Liver (tissue), 3 donors: ENCODE results near the gene FPR3.

Experiments
- FOXA1 ChIP-seq: IDR thresholded peaks from 2 replicates; pipeline ENCODE4 v1.6.1; 2016; ENCODE audit warnings: antibody characterized with exemption
- FOXA2 ChIP-seq: IDR thresholded peaks from 2 replicates; pipeline ENCODE4 v1.6.1; 2016; ENCODE audit warnings: antibody characterized with exemption
- GABPA ChIP-seq, 2 donors: IDR thresholded peaks in 1 of 2; conservative IDR thresholded peaks in 1 of 2; 2 replicates each; pipeline ENCODE4 v1.6.1; 2016; ENCODE audit warnings: antibody characterized with exemption in 2 of 2, mild to moderate bottlenecking in 1 of 2, moderate library complexity in 1 of 2
- HNF4G ChIP-seq: IDR thresholded peaks from 2 replicates; pipeline ENCODE4 v1.6.1; 2016; ENCODE audit warnings: antibody characterized with exemption
- JUND ChIP-seq, 2 donors: IDR thresholded peaks; 2 replicates each; pipeline ENCODE4 v1.6.1; 2016; ENCODE audit warnings: antibody characterized with exemption in 2 of 2
- MAX ChIP-seq: IDR thresholded peaks from 2 replicates; pipeline ENCODE4 v1.6.1; 2016; ENCODE audit warnings: antibody characterized with exemption
- RAD21 ChIP-seq, 2 donors: IDR thresholded peaks; 2 replicates each; pipeline ENCODE4 v1.6.1; 2016; ENCODE audit warnings: antibody characterized with exemption in 2 of 2, mild to moderate bottlenecking in 2 of 2
- TAF1 ChIP-seq: conservative IDR thresholded peaks from 2 replicates; pipeline ENCODE4 v1.6.1; 2016; ENCODE audit warnings: antibody characterized with exemption, mild to moderate bottlenecking
- YY1 ChIP-seq: IDR thresholded peaks from 2 replicates; pipeline ENCODE4 v1.6.1; 2016; ENCODE audit warnings: antibody characterized with exemption, mild to moderate bottlenecking
- TF ChIP-seq, protein P1 (sequence below): fragments of 150-350 bp; IDR thresholded peaks from 2 replicates; pipeline ENCODE4 v1.5.1; 2017; ENCODE audit warnings: improper control_type of control experiment, low read depth, low read length; ENCODE audit not compliant: missing input control
- TF ChIP-seq, protein P2 (sequence below): IDR thresholded peaks from 2 replicates; pipeline ENCODE4 v1.6.1; 2016; ENCODE audit warnings: antibody characterized with exemption, mild to moderate bottlenecking
- TF ChIP-seq, protein P3 (sequence below): IDR thresholded peaks from 2 replicates; pipeline ENCODE4 v1.6.1; 2016; ENCODE audit warnings: antibody characterized with exemption
- donor health status: healthy.
- donor health status: healthy.

DNA sequence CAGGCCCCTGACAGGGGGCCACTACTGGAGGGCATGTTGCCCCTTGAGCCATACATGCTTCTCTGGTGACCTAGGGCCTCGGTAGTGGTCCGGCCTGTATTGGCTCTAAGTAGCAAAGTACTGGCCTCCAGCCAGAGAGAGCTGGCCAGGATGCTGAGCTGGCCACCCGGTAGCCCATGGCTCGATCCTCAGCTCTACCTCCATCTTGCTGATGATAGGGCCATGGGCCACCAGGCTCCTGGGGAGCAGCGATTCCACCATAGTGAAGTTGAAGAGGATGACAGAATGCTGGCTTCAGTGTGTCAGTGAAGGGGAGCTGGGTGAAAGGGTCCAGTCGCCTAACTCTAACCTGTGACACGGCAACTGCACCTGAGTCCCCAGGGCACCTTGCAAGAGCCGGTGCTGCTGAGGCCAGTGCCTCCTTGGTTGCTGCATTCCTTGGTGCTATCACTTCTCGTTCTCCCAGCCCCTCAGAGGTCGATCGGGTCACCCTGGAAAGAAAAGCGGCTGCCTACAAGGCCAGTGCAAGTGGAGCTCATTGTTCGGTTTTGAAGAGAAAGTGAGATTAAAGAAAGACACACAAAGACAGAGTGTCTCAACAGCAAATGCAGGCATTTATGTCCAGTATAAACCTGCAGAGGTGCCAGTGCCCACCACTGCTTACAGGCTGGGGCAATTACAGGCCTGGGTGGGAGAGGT is 5.0 kb downstream of the FPR3 start:
- TF ChIP-seq YY1: no peak
- TF ChIP-seq, protein P1, sequence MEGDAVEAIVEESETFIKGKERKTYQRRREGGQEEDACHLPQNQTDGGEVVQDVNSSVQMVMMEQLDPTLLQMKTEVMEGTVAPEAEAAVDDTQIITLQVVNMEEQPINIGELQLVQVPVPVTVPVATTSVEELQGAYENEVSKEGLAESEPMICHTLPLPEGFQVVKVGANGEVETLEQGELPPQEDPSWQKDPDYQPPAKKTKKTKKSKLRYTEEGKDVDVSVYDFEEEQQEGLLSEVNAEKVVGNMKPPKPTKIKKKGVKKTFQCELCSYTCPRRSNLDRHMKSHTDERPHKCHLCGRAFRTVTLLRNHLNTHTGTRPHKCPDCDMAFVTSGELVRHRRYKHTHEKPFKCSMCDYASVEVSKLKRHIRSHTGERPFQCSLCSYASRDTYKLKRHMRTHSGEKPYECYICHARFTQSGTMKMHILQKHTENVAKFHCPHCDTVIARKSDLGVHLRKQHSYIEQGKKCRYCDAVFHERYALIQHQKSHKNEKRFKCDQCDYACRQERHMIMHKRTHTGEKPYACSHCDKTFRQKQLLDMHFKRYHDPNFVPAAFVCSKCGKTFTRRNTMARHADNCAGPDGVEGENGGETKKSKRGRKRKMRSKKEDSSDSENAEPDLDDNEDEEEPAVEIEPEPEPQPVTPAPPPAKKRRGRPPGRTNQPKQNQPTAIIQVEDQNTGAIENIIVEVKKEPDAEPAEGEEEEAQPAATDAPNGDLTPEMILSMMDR: no peak
- TF ChIP-seq TAF1: no peak
- TF ChIP-seq JUND (IDR thresholded peaks at IDR 0.05): no peak
- no peak for TF ChIP-seq GABPA (IDR thresholded peaks at IDR 0.05 in 1 of 2, conservative IDR thresholded peaks at IDR 0.05 in 1 of 2)
- TF ChIP-seq MAX: no peak
- no peak for TF ChIP-seq FOXA1
- TF ChIP-seq HNF4G: no peak
- TF ChIP-seq RAD21 (IDR thresholded peaks at IDR 0.05): no peak
- TF ChIP-seq, protein P2, sequence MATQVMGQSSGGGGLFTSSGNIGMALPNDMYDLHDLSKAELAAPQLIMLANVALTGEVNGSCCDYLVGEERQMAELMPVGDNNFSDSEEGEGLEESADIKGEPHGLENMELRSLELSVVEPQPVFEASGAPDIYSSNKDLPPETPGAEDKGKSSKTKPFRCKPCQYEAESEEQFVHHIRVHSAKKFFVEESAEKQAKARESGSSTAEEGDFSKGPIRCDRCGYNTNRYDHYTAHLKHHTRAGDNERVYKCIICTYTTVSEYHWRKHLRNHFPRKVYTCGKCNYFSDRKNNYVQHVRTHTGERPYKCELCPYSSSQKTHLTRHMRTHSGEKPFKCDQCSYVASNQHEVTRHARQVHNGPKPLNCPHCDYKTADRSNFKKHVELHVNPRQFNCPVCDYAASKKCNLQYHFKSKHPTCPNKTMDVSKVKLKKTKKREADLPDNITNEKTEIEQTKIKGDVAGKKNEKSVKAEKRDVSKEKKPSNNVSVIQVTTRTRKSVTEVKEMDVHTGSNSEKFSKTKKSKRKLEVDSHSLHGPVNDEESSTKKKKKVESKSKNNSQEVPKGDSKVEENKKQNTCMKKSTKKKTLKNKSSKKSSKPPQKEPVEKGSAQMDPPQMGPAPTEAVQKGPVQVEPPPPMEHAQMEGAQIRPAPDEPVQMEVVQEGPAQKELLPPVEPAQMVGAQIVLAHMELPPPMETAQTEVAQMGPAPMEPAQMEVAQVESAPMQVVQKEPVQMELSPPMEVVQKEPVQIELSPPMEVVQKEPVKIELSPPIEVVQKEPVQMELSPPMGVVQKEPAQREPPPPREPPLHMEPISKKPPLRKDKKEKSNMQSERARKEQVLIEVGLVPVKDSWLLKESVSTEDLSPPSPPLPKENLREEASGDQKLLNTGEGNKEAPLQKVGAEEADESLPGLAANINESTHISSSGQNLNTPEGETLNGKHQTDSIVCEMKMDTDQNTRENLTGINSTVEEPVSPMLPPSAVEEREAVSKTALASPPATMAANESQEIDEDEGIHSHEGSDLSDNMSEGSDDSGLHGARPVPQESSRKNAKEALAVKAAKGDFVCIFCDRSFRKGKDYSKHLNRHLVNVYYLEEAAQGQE: no peak
- TF ChIP-seq FOXA2: no peak
- TF ChIP-seq, protein P3, sequence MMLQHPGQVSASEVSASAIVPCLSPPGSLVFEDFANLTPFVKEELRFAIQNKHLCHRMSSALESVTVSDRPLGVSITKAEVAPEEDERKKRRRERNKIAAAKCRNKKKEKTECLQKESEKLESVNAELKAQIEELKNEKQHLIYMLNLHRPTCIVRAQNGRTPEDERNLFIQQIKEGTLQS: no peak
